Heart left ventricle (tissue), 16 donors: Measurements from ENCODE around the gene RAI2. TPM values are rescaled to one million over a fixed set of nuclear protein-coding genes. Genes with fewer than 3 reads are reported as not detected.

Experiments
- ATAC-seq, 4 donors: fragments of 200-7000 bp; cut with Tn5 transposase; one replicate each; pipeline ENCODE4 v1.9.1; 2020 to 2022; ENCODE audit warnings: moderate library complexity in 4 of 4, mild to moderate bottlenecking in 3 of 4, moderate number of reproducible peaks in 1 of 4
- DNase-seq, 5 donors: peaks; one replicate each; pipeline ENCODE4 v3.0.0-alpha.2; 2020
- H3K27ac ChIP-seq, 12 donors: fragments of 200-600 bp; sonication (generic) in 4 of 12; one replicate each; pipeline versions ENCODE4 v1.5.0 to v1.8.0; 2016 to 2022; ENCODE audit warnings: mild to moderate bottlenecking in 2 of 12
- H3K27me3 ChIP-seq, 9 donors: fragments of 200-600 bp; sonication (generic) in 2 of 9; one replicate each; pipeline versions ENCODE4 v1.5.1 to v1.8.0; 2016 to 2022; ENCODE audit warnings: mild to moderate bottlenecking in 3 of 9
- H3K36me3 ChIP-seq, 9 donors: fragments of 200-600 bp; sonication (generic) in 2 of 9; one replicate each; pipeline versions ENCODE4 v1.5.0 to v1.8.0; 2018 to 2022; ENCODE audit warnings: mild to moderate bottlenecking in 2 of 9
- H3K4me1 ChIP-seq, 12 donors: fragments of 200-600 bp; sonication (generic) in 4 of 12; one replicate each; pipeline versions ENCODE4 v1.5.0 to v1.8.0; 2016 to 2022; ENCODE audit warnings: mild to moderate bottlenecking in 3 of 12
- H3K4me3 ChIP-seq, 12 donors: fragments of 200-600 bp; sonication (generic) in 4 of 12; one replicate each; pipeline versions ENCODE4 v1.5.0 to v1.8.0; 2017 to 2022; ENCODE audit warnings: mild to moderate bottlenecking in 9 of 12, moderate library complexity in 4 of 12
- H3K9me3 ChIP-seq, 12 donors: fragments of 200-600 bp; sonication (generic) in 4 of 12; one replicate each; pipeline versions ENCODE4 v1.5.0 to v1.8.0; 2016 to 2022; ENCODE audit warnings: mild to moderate bottlenecking in 1 of 12
- POLR2A ChIP-seq, 2 donors: fragments of 450-650 bp; IDR thresholded peaks; one replicate each; pipeline ENCODE4 v1.6.1; 2017; ENCODE audit warnings: antibody characterized with exemption in 2 of 2, mild to moderate bottlenecking in 2 of 2, moderate library complexity in 2 of 2
- WGBS, 4 donors: extraction: QIAGEN DNeasy Blood & Tissue Kit in 2 of 4; methylation state at CpG; one replicate each; pipeline versions ENCODE4 v1.1.5 to v1.1.7; 2013 to 2018; 5-methylcytosine and 5-hydroxymethylcytosine counted together
- intact Hi-C, 10 donors: fragments of 100-400 bp; cut with DNase I; formaldehyde crosslinking; loops; one replicate each; pipeline versions ENCODE4 v1.11.1 to v1.14.2; 2022
- polyA plus RNA-seq, 2 donors: library from polyadenylated mRNA; stranded (reverse); fragments of 200-250 nt; gene quantifications; one replicate each; pipeline ENCODE4 v1.2.3, GENCODE V29; 2013
- total RNA-seq, 9 donors: library from RNA; depleted of rRNA in 2 of 9; stranded (reverse); fragments of >200 nt in 2 of 9; fragmentation: NEBNext Ultra II Directional in 3 of 9; extraction: Animal tissue kit (Norgen Biotek cat#: 25700) in 3 of 9; gene quantifications; one replicate each; pipeline versions ENCODE4 v1.1.0 to v1.2.4, GENCODE V29; 2016 to 2023
- TF ChIP-seq, protein P1 (sequence below), 12 donors: fragments of 200-600 bp; sonication (generic) in 4 of 12; IDR thresholded peaks; one replicate each; pipeline versions ENCODE4 v1.5.0 to v1.8.0; 2018 to 2022; ENCODE audit warnings: antibody characterized with exemption in 12 of 12, mild to moderate bottlenecking in 5 of 12
- donor health status: ischemic (EF 13 %, LVEDD 7.1; RV severe dilation, severe dysfunction).
- donor health status: healthy with polysubstance abuse.
- donor health status: DM: no; HTN: yes; CAD: no.
- donor health status: DM: no; HTN: no; CAD: no.
- donor health status: ischemic (EF 25% LVEDD 6.9; RV normal size, moderate dysfunction).
- donor health status: ischemic (EF 25% LVEDD 5.7; RV mildly dilated, moderate dysfunction).
- donor health status: healthy.
- donor health status: DM: yes; HTN: yes; CAD: no.
- donor health status: ischemic (EF 35%, LVEDD 5.7; RV mildly dilated, moderate dysfunction).
- donor health status: nonischemic (EF 11% LVEDD 7.7; RV severe dilation, severe dysfunction).
- donor health status: DM: yes; HTN: yes; CAD: no.
- donor health status: PGD.
- donor health status: ischemic (EF 29% LVEDD 5.4; RV normal size, mild dysfunction).
- donor health status: nonischemic (EF 23%, LVEDD 6.1; RV moderate dilation, normal function).

Gene RAI2
- total and polyA plus RNA-seq, 11 donors: 16.2 to 31.3 (median 22.1) TPM

DNA sequence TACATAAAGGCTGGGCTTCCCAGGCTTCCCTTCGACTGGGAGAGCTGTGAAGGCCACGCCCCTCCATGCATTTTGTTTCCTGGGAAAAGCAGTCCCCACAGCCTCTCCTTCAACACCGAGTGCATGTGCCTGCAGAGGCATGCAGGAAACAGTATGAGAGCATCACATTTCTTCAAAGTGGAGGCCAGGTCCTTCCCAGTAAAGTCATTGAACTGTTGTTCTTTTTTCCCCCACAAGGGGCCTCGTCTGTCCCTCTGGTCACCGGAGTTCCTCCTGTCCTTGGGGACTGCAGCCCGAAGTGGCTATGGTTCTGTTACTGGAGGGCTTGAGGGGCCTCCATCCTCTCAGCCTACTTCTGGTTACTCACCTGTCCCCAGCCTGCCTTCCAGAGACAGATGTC, 56.0 kb downstream of the RAI2 start:
- H3K27me3 ChIP-seq: no peaks in the 10 kb centered on the region
- H3K9me3 ChIP-seq: no peaks in the 10 kb centered on the region
- DNase-seq (no peak), ATAC-seq (no peak)
- peaks cover 0 to 7% (median 0%) of the 10 kb centered on the region in 9 donors for H3K36me3 ChIP-seq
- intact Hi-C loops: no loop called here
- 39 to 51% (median 48%) methylated on average over 6 of the region's 6 CpGs for WGBS, 4 donors
- H3K4me1 ChIP-seq: no peaks in the 10 kb centered on the region
- TF ChIP-seq, protein P1, sequence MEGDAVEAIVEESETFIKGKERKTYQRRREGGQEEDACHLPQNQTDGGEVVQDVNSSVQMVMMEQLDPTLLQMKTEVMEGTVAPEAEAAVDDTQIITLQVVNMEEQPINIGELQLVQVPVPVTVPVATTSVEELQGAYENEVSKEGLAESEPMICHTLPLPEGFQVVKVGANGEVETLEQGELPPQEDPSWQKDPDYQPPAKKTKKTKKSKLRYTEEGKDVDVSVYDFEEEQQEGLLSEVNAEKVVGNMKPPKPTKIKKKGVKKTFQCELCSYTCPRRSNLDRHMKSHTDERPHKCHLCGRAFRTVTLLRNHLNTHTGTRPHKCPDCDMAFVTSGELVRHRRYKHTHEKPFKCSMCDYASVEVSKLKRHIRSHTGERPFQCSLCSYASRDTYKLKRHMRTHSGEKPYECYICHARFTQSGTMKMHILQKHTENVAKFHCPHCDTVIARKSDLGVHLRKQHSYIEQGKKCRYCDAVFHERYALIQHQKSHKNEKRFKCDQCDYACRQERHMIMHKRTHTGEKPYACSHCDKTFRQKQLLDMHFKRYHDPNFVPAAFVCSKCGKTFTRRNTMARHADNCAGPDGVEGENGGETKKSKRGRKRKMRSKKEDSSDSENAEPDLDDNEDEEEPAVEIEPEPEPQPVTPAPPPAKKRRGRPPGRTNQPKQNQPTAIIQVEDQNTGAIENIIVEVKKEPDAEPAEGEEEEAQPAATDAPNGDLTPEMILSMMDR (IDR thresholded peaks at IDR 0.05): no peak
- no peak for TF ChIP-seq POLR2A (IDR thresholded peaks at IDR 0.05)
- no peak overlapping the region for H3K4me3 ChIP-seq
- H3K27ac ChIP-seq: no peak overlapping the region

DNA sequence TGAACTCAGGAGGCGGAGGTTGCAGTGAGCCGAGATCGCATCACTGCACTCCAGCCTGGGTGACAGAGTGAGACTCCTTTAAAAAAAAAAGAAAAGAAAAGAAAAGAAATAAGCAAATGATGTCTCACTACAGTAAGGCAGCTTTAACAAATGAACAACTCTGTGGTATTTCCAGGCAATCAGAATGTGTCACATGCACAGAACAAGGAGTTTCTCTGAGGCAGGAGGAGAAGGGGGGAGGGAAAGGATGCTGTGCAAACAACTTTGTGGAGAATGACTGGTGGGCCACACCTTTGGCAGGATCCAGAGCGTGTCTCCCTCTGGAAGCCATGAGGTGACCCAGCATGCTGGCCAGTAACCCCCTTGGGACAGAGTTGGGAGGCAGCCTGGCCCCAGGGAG, 57.6 kb downstream of the RAI2 start:
- TF ChIP-seq, protein P1 (IDR thresholded peaks at IDR 0.05): no peak
- no peak for TF ChIP-seq POLR2A (IDR thresholded peaks at IDR 0.05)
- Histone ChIP-seq H3K27ac (no peak overlapping the region), H3K27me3 (peaks cover 0 to 4% (median 0%) of the 10 kb centered on the region in 9 donors), H3K4me1 (no peaks in the 10 kb centered on the region), H3K4me3 (no peak overlapping the region), H3K9me3 (no peaks in the 10 kb centered on the region), H3K36me3 (peaks cover 0 to 7% (median 0%) of the 10 kb centered on the region in 9 donors)
- ATAC-seq: no peak
- intact Hi-C loops: no loop called here
- WGBS, 4 donors: 80 to 88% (median 86%) methylated on average over 4 of the region's 4 CpGs
- DNase-seq: no peak

DNA sequence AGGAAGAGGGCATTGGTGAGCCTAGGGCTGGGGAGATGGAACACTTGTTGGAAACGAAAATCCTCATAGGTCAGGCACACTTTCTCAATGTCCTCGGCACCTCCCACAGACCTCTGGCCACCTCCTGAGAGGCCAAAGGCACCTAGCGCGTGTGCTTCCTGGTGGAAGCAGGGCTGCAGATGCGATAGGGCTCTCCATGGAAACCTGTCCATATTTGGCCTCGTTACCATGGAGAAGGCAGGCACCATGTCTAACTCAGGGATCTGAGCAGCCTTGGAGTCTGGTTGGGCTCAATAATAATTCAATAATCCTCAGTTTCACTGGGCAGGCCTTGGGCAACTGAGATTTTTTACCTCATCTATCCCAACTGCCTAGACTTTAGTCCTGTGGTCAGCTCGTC, 58.3 kb downstream of the RAI2 start:
- intact Hi-C loops: no loop called here
- Histone ChIP-seq H3K36me3 (peaks cover 0 to 7% (median 0%) of the 10 kb centered on the region in 9 donors), H3K27me3 (peaks cover 0 to 5% (median 0%) of the 10 kb centered on the region in 9 donors), H3K4me1 (no peaks in the 10 kb centered on the region), H3K4me3 (no peak overlapping the region), H3K27ac (no peak overlapping the region), H3K9me3 (no peaks in the 10 kb centered on the region)
- WGBS, 4 donors: 76 to 88% (median 82%) methylated on average over 6 to 7 of the region's 7 CpGs
- TF ChIP-seq, protein P1 (IDR thresholded peaks at IDR 0.05): no peak
- no peak for TF ChIP-seq POLR2A (IDR thresholded peaks at IDR 0.05)
- no peak for ATAC-seq
- DNase-seq: no peak

DNA sequence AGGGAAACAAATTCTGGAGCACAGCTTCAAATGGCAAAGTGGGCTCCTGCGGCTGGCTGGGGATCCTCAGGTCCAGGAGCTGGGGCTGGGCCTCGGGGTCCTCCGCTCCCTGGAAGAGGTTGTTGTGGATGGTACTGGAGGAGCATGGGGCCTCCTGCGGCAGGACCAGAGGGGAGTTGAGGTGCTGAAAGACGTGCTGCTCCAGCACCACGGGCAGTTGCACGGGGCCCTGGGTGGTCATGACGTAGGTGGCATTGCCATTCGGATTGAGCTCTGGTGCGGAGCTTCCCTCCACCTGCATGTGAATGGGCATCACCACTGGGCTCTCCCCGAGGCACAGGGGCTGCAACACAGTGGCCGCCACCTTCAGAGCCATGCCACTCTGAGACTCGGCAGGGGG, 59.7 kb downstream of the RAI2 start:
- TF ChIP-seq, protein P1 (IDR thresholded peaks at IDR 0.05): no peak
- no peak for TF ChIP-seq POLR2A (IDR thresholded peaks at IDR 0.05)
- no peak for DNase-seq
- Histone ChIP-seq H3K27me3 (peaks cover 0 to 11% (median 0%) of the 10 kb centered on the region in 9 donors), H3K36me3 (peaks cover 0 to 7% (median 0%) of the 10 kb centered on the region in 9 donors), H3K9me3 (no peaks in the 10 kb centered on the region), H3K4me3 (no peak overlapping the region), H3K4me1 (no peaks in the 10 kb centered on the region), H3K27ac (no peak overlapping the region)
- 87 to 97% (median 94%) methylated on average over 6 to 13 of the region's 13 CpGs for WGBS, 4 donors
- ATAC-seq: no peak
- intact Hi-C loops: no loop called here
